Measurements from ENCODE around the gene GJD3. TPM values are rescaled to one million over a fixed set of nuclear protein-coding genes. Genes with fewer than 3 reads are reported as not detected.
A peak's percentile ranks its signal among the peaks of the same experiment; 100 is the strongest.

The GJD3 gene
- total RNA-seq, 4 donors from 2014 or later = not detected

DNA sequence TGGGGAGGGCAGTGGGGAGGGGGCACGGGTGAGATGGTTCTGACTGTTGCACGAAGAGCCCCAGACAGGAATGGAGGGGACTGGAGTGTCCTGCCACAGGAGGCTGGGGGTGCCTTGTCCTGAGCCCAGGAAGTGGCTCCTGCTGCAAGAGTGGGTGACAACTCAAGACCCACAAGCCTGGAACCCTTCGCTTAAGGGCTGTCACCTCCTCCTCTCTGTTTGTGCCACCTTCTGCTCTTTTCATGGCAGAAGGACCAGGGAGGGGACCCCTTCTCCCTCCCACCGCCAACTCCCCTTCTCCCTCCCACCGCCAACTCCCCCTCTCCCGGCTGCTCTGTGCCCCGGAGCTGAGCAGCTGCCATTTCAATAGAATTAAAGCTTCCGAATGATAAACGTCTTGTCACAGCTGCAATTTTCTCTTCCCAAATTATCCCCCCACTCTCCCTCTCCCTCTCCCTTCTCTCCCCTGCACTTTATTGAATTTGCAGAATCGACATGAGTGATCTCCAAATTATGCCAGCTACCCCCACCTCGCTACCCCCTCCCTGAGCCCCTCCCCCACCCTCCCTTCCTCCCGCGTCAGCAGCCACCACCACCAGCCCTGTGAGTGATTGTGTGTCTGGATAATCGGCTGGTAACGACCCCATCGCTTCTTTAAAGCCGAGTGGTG is 13.7 kb downstream of the GJD3 start:
- peak overlapping the region; percentile 32 to 98 (median 96) for H3K27ac ChIP-seq
- H3K4me3 ChIP-seq = no peak overlapping the region
- WGBS, 2 donors = 36 to 39% methylated on average over 17 of the region's 17 CpGs
- H3K9me3 ChIP-seq = no peaks in the 10 kb centered on the region
- peaks cover 0 to 53% (median 9%) of the 10 kb centered on the region in 3 donors for H3K36me3 ChIP-seq
- TF ChIP-seq, protein P1, sequence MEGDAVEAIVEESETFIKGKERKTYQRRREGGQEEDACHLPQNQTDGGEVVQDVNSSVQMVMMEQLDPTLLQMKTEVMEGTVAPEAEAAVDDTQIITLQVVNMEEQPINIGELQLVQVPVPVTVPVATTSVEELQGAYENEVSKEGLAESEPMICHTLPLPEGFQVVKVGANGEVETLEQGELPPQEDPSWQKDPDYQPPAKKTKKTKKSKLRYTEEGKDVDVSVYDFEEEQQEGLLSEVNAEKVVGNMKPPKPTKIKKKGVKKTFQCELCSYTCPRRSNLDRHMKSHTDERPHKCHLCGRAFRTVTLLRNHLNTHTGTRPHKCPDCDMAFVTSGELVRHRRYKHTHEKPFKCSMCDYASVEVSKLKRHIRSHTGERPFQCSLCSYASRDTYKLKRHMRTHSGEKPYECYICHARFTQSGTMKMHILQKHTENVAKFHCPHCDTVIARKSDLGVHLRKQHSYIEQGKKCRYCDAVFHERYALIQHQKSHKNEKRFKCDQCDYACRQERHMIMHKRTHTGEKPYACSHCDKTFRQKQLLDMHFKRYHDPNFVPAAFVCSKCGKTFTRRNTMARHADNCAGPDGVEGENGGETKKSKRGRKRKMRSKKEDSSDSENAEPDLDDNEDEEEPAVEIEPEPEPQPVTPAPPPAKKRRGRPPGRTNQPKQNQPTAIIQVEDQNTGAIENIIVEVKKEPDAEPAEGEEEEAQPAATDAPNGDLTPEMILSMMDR (IDR thresholded peaks at IDR 0.05) = no peak
- TF ChIP-seq POLR2A (IDR thresholded peaks at IDR 0.05) = no peak
- TF ChIP-seq EP300 (IDR thresholded peaks at IDR 0.05) = no peak
- DNase-seq (ENCODE audit: low spot score in 2 of 2) = no peak
- H3K27me3 ChIP-seq = no peaks in the 10 kb centered on the region
- H3K4me1 ChIP-seq = peaks cover 7 to 91% (median 77%) of the 10 kb centered on the region in 4 donors

DNA sequence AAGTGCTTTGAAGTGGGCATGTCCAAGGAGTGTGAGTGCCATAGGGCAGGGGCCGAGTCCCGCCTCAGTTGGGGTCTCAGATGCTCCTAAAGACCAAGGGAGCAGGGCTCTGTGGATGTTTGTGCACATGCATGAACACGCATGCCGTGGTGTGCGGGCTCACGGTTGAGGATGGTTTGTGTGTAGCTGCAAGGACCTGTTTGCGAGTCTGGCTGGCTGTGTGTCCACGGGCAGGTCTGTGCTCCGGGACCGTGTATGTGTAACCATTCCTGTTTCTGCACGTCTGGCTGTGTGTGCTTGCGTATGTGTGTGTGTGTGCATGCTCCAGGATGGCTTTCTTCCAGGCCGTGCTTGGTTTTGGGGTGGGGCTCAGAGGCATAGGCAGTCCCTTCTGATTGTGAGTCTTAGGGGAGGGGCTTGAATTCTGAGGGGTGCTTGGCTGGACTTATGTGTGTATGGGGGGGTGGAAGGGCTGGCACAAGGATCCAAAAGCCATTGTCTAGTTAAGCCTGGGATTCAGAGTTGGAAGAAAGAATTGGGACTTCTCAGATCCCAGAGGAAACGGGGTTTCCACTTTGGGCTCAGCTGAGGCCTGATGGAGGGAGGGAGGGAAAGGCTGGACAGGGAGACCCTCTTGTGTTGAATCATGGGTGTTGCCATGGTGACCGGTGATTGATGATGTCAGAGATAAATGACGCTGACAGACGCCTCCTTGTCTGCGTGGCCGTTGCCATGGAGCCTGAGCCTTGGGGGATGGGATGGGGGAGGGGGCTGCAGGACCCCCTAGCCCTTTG is 14.4 kb downstream of the GJD3 start:
- H3K4me1 ChIP-seq = peaks cover 7 to 91% (median 75%) of the 10 kb centered on the region in 4 donors
- DNase-seq (ENCODE audit: low spot score in 2 of 2) = no peak
- peaks cover 0 to 46% (median 9%) of the 10 kb centered on the region in 3 donors for H3K36me3 ChIP-seq
- no peaks in the 10 kb centered on the region for H3K27me3 ChIP-seq
- TF ChIP-seq EP300 (IDR thresholded peaks at IDR 0.05) (no peak), POLR2A (IDR thresholded peaks at IDR 0.05) (no peak)
- TF ChIP-seq, protein P1 (IDR thresholded peaks at IDR 0.05) = no peak
- H3K27ac ChIP-seq = peak overlapping the region; percentile 32 to 98 (median 96)
- no peaks in the 10 kb centered on the region for H3K9me3 ChIP-seq
- whole genome bisulfite sequencing, 2 donors = 25 to 45% methylated on average over 19 of the region's 19 CpGs
- H3K4me3 ChIP-seq = no peak overlapping the region

DNA sequence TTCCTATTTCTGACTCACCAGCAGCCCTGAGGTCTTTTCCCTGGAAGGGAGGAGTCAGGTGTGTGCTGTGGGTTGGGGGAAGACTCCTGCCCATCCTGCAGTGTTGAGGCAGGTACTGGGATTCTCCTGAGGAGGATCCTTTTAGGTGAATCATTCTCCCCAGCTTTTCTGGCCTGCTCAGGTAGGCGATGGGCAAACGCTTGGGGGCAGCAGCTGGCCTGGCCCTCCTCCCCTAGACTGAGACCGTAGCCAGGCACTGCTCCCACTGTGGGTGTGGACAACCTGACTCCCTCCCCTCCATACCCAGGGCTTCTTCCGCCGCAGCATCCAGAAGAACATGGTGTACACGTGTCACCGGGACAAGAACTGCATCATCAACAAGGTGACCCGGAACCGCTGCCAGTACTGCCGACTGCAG is 15.1 kb downstream of the GJD3 start:
- DNase-seq (ENCODE audit: low spot score in 2 of 2) = no peak
- Histone ChIP-seq H3K4me1 (peaks cover 7 to 91% (median 75%) of the 10 kb centered on the region in 4 donors), H3K27me3 (no peaks in the 10 kb centered on the region), H3K9me3 (no peaks in the 10 kb centered on the region), H3K36me3 (peaks cover 0 to 41% (median 8%) of the 10 kb centered on the region in 3 donors), H3K27ac (peak overlapping the region; percentile 14 to 98 (median 96)), H3K4me3 (no peak overlapping the region)
- TF ChIP-seq POLR2A (IDR thresholded peaks at IDR 0.05) = no peak
- 25 to 27% methylated on average over 8 to 10 of the region's 10 CpGs for WGBS, 2 donors

DNA sequence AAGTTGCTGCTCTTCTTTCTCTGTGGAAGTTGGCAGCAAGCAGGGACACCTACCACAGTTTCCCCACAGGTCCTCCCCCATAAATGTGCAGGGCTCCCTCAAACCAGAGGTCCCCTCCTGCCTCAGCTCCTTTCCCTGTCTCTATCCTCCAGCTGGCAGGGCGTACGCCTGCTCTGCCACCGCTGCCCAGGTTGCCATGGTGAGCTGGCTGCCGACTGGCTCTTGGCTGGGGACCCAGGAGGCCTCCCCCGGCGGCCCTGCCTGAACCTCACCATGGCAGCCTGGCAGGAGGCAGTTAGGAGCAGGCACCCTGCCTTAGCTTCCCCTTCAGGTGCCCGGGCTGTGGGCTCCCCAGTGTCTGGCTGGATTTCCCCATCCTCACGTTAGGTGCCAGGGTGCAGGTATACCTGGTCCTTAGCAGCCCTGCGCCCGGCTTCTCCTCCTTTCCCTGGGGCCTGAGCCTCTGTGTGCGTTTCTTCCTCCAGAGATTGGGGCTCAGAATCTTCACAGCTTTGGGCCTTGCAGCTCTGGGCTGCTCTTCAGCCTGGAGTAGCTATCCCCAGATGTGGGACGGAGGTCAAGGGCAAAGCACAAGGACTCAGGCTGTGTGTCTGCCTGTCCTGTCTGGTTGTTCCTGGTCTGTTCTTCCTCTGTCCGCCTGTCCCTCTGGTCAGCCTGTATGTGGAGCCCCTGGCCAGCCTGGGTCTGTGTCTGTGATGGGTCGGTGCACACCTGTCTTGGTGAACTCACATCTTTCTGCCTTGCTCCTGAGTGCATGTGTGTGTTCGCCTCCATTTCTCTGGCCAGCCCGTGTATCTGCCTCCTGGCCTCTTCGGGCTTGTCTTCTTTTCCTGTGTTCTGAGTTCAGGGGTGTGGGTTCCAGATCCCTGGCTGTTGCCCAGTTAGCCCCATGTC is 15.7 kb downstream of the GJD3 start:
- Histone ChIP-seq H3K36me3 (peaks cover 0 to 34% (median 4%) of the 10 kb centered on the region in 3 donors), H3K4me1 (peaks cover 7 to 93% (median 76%) of the 10 kb centered on the region in 4 donors), H3K27me3 (no peaks in the 10 kb centered on the region), H3K4me3 (no peak overlapping the region), H3K27ac (peak overlapping the region; percentile 14 to 98 (median 96)), H3K9me3 (no peaks in the 10 kb centered on the region)
- DNase-seq (ENCODE audit: low spot score in 2 of 2) = no peak
- WGBS, 2 donors = 38 to 49% methylated on average over 17 of the region's 17 CpGs
- peak in 1 of 2 donors; percentile 52 for TF ChIP-seq EP300 (IDR thresholded peaks at IDR 0.05)
- TF ChIP-seq POLR2A (IDR thresholded peaks at IDR 0.05) = no peak

DNA sequence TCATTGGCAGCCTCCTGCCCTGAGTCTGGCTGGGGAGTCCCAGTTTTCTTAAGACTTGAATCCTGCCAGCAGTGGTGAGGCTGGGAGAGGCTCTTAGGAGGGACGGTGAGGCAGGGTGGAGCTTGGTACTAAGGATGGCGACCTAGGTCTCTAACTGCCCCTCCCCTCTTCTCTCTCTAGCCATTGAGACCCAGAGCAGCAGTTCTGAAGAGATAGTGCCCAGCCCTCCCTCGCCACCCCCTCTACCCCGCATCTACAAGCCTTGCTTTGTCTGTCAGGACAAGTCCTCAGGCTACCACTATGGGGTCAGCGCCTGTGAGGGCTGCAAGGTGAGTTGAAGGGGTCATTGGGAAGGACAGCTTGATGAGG is 16.4 kb downstream of the GJD3 start:
- H3K4me3 ChIP-seq = peak overlapping the region in 2 of 4 donors; percentile 20 to 79
- no peaks in the 10 kb centered on the region for H3K27me3 ChIP-seq

More for the DNA sequence above, 16.4 kb downstream of the GJD3 start:
- no peak for DNase-seq (ENCODE audit: low spot score in 2 of 2)
- Histone ChIP-seq H3K36me3 (peaks cover 0 to 27% (median 4%) of the 10 kb centered on the region in 3 donors), H3K4me1 (peaks cover 7 to 100% (median 79%) of the 10 kb centered on the region in 4 donors), H3K9me3 (no peaks in the 10 kb centered on the region), H3K27ac (peak overlapping the region; percentile 58 to 98 (median 96))
- 13 to 29% methylated on average over 4 to 5 of the region's 5 CpGs for WGBS, 2 donors
- TF ChIP-seq EP300 (IDR thresholded peaks at IDR 0.05) (no peak), POLR2A (IDR thresholded peaks at IDR 0.05) (no peak)

All from tibial nerve (tissue), 4 donors.